AG08396 (cell line): Measurements from ENCODE around the gene PRG3.

ENCODE experiments used
- DNase-seq: peaks from one replicate; pipeline ENCODE4 v3.0.0; 2012; ENCODE audit warnings: low spot score, mixed read lengths

PRG3 gene, protein sequence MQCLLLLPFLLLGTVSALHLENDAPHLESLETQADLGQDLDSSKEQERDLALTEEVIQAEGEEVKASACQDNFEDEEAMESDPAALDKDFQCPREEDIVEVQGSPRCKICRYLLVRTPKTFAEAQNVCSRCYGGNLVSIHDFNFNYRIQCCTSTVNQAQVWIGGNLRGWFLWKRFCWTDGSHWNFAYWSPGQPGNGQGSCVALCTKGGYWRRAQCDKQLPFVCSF

DNA sequence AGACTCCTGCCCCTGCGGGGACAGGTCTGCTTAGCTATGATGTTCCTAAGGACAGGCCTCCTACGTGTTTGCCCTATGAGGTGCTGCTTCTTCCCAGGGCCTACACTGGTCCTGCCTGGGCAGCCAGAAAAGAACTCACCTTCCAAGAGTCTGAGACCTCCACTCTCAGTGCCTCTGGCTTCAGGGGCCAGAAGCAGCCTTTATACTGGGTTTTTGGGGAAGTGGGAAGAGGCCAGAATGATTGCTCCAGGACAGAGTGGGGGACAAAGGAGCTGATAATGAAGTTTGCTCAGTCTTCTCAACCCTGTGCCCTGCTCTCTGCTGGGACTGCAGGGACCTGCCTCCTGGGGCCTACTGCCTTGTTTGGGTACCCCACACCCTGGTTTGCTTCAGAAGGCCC lies at the start of gene PRG3:
PRG3 (minus strand) TSS at position 176 of the 400 bp plus-strand sequence. CDS start 442 bp downstream, outside the sequence.
- no peak for DNase-seq

DNA sequence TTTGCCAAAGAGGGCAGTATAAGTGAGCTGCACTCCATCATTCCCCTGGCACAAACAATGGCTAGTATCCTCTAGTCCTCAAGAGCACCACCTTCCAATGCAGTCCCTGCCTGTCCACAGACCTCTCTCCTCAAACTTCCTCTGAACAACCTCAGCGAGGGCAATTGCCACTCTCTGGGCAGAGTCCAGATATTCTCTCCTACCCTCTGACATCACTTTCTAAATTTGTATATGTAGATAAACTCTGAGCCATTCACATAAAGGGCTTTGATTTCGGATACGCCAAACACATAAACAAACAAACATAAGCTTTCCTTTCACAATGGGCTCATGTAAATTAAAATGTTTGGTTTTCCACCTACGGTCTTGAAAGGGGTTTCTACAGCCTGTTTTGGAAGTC lies 49.0 kb upstream of the PRG3 start:
- DNase-seq = no peak

DNA sequence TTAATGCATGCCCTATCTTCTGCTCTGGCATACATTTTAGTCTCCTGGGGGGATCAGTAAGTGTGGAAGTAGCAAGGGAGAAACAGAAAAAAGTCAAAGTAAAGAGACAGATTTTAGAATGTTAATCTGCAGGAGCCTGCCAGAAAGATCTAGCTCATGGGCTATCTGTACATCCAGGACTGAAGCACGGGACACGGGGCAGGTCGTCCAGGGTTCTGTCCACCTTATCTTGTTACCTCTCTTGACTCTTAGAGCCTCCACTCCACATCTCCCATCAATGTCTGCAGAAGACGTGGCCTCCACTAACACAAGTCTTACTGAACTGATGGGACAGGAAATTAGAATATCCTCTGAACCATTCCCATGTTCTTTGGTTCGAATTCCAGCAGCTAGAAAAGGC lies 47.7 kb upstream of the PRG3 start:
- no peak for DNase-seq

DNA sequence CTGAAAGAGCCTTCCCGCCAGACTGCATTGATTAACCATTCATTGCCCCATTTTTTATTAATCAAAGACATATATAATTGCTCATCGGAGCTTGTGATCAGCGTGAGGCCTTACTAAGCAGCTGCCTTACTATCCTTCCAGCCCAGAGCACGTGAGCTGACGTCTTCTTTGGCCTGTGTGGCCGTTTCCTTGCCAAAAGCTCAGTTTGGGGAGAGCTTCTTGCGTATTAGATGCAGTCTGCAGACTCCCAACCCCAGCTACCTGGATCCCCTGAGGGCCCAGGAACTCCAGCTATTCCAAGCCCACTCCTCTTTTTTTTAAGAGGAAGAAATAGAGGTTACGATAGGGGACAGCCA lies 46.8 kb upstream of the PRG3 start:
- peak; percentile 50 for DNase-seq

DNA sequence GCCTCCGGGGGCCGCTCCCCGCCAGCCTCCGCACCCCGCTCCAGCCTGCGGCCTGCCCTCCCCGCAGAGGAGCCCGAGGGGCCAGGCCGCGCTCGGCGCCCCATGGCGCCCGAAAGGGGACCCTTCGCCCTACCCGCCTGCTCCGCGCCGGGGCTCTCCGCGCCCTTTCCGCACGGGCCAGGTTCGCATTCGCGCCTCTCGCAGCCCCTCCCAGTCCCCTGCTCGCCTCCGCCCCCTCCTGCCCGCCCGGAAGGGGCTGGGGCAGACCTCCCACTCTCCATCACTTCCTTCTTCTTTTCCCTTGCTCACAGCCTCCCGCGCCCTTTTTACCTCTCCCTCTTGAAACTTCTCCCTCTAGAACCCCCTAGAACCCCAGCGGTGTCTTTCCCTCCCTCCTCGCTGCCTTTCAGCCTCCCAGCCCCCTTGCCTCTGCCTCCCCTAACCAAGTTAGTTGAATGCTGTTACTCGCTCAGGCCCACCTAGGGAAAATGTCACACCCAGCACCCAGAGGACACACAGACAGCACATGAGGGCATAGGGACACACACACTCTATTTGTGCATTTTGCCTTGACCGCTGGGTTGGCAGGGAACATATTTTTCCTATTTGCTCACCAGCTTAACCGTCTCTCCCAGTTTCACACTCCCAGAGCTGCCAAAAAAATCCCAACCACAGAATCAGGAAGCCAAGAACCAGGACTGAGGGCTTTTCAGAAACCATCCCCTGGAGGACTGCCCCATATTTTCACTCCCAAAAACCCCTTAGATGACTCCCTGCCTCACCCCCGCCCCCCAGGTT lies 46.2 kb upstream of the PRG3 start, which contains the start of gene SLC43A3:
SLC43A3 (minus strand) TSS at position 193 of the 798 bp plus-strand sequence. CDS start 949 bp downstream, outside the sequence.
- DNase-seq = peak; percentile 75

DNA sequence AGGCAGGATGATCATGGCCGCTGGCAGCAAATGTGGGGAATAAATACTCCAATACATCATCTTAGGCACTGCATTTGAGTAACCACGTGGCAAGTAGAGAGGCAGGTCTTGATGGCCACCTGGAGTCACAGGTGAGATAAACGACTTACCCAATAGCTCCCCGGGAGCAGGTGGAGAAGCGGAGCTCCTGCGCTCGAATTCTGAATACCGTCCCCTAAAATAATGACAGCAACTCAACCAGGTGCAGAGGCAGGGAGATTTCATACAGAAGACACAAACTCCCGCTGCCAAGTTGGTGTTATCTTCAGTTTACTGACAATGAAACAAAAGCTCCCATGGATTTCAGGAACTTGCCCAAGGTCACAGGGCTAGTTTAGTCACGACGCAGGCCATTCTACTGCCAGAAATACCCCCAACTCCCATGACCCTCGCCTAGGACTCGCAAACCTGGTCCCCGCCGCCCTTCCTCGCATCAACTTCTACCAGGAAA lies 45.5 kb upstream of the PRG3 start:
- DNase-seq = no peak

DNA sequence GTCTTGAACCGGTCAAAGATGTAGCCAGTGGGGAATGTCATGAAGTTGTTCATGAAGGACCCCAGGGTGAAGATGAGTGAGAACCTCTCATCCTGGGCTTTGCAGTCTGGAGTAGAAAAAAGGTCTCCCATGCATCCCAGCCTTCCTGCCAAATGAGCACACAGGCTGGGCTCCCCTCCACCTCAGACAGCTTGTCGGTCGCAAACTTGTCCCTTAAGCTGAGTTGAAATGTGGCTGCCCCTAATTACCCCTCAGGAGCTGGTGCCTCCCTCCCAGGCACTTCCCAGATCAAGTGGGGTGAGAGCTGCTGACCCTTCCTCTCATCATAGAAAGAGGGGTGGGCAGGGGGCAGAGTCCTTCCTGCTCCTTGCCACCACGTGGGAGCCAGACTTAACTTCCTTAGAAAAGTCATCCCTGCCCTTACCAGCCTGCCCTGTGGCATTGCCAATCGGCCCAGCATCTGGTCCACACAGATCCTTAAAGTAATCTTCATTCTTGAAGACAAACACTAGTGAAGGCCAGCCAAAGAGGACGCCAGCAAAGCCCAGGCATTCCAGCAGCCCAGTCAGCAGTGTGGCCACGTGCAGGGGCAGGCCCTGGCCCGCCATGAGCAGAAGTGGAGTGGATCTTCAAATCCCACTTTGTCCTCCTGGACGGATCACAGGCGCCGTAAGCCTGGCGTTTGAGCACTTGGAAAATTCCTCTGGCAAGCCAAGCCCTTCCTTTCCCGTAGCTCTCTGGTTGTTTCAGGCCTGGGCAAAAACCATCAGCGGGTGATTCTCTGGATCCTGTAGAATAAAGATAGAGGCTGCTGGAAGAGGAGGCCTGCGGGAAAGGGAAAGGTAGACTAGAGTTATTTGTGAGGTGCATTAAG lies 44.9 kb upstream of the PRG3 start:
- DNase-seq = peak; percentile 40

DNA sequence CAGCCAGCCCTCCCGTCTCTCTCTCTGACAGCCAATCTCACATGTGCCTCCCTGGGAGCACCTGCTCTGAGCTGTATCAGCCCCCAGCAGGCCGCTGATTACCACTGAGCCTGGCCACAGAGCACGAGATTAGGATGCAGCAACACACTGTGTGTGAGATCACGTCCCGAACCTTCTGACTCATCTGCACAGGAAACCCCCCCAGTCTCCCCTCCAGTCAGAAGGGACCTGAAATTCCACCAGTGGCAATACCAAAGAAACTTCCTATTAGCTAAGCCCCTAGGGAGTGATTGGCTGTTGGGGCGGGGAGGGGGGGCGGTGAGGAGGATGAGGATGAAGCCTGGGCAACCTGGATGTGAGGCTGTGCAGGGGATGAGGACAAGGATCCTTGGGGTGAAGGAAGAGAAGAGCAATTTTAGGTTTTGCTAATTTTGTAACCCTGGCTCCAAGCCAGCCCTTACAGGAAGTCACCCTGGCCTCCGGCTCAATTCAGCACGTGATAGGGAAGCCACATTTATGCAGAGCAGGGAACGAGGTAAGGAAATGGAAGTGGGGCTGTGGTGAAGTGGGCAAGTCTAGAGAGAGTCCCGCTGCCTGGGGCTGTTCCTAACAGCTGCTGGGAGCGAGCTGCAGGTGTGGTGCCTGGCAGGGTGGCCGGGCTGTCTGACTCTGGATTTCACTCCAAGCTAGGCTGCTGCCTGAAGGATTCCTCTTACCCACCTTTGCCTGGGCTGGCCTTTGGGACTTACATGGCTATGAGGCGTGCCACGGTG lies 44.0 kb upstream of the PRG3 start:
- DNase-seq = peak; percentile 52

DNA sequence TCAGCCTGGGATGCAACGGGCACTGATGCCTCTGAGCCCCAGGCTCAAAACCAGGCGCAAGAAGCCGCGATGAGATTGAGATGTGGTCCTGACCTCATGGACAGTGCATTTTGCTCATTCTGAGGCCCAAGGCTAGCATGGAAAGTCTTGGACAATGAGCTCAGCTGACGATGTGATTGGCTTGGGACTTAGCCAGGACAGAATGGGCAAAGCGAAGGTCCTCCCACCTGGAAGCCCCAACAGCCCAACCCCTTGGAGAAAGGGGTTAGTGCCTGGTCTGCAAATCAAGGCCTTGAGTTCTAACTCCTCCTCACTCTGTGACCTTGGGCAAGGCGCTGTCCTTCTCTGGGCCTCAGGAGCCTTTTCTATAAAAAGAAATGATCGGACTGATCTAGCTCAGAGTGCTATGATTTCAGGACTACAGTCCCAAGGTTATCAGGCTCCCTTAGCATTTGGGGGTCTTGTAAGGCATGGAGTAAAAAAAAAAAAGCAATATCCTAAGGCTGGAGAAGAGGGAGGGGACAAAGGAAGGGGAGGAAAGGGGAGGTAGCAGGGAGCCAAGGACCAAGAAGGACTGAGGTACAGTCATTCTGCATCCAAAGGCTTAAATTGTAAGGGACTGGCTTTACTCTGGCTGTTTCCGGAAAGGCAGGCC lies 43.3 kb upstream of the PRG3 start:
- DNase-seq = no peak

DNA sequence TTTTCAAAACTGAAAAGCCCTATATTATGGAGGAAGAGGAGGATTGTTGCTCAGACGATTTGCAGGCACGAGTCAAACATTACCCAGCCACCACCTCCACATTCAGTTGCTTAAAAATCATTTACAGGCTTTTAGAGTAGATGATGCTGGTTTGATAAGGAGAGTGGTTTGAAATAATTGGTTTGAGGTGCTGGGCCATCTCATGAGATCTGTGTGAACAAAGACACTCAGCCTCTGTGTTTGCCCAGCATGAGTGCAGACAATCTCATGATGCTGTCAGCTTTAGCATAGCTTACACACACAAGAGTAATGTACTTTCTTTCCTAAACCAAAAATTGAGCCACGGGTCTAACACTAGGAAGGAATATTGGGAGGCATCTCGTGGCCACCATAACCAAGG lies 41.7 kb upstream of the PRG3 start:
- no peak for DNase-seq

DNA sequence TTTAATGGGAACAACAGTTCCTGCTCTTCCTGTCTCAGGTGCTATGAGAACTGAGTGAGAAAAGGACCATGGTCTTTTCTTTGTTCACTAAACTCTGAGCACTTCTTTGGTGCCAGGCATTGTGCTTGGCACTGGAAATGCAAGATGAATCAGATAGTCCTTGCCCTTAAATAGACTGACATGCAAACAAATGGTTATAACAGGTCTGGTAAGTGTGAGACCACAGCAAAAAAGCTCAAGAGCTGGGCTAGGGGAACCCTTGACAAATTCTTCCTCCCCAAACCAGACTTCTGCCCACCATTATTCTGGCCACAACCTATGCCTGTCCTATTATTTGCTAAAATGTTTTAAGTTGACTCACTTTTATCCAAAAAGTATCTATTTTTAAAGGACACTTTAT lies 40.9 kb upstream of the PRG3 start:
- no peak for DNase-seq

DNA sequence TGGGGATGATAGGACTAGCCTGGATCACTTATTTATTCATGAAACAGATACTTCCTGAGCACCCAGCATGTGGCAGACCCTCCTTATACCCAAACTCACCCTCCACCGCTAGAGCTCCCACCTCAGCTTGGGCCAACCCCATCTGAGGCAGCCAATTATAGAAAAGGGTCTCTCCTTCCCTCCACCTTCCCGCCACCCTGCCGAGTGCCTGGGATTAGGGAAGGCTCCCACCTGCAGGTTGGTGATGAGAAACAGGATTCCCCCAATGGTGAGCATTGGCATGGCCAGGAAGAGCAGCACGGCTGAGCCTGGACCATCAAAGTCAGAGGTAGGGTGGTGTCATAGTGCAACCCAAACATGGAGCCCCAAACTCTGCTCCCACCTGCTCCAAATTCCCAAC lies 40.1 kb upstream of the PRG3 start:
- DNase-seq = no peak

DNA sequence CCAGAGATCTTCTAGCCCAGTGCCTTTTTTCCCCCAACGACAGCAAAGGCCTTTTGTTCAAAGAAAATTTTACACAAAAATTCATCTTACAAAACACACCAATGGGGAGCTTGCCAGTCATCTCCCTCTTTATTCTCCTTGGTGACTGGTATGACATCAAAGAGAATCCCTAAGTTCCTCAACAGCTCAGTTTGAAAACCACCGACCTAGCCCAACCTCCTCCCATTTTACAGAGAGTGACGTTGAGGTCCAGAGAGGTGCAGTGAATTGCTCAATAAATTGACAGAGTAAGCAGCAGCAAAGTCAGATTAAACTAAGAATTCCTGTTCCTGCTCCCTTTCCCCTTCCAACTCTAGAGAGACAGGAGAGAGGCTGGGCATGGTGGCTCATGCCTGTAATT lies 38.2 kb upstream of the PRG3 start:
- DNase-seq = no peak

DNA sequence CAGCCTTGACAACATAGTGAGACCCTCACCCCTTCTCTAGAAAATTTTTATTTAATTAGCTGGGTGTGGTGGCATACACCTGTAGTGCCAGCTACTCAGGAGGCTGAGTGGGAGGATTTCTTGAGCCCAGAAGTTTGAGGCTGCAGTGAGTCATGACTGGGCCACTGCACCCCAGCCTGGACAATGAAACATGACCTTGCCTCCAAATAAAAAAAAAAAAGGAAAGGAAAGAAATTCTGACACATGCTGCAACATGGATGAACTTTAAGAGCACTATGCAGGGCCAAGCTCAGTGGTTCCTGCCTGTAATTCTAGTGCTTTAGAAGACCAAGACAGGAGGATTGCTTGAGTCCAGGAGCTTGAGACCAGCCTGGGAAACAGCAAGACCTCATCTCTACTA lies 37.2 kb upstream of the PRG3 start:
- no peak for DNase-seq

DNA sequence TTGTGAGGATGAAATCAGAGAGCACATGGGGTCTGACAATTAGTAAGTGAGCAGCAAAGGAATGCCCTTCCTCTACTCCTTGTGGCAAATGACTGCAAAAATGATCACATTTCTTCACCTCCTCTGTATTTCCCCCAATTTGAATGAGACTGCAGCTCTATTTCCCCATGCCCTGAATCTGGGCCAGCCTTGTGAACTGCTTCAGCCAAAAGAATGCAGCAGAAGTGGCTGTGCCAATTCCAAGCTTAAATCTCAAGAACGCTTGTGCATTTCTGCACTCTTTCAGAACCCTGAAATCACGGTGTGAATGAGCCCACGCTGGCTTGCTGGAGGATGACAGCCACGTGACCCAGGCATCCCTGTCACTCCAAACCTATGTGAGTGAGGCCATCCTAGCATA lies 36.1 kb upstream of the PRG3 start:
- peak; percentile 47 for DNase-seq

DNA sequence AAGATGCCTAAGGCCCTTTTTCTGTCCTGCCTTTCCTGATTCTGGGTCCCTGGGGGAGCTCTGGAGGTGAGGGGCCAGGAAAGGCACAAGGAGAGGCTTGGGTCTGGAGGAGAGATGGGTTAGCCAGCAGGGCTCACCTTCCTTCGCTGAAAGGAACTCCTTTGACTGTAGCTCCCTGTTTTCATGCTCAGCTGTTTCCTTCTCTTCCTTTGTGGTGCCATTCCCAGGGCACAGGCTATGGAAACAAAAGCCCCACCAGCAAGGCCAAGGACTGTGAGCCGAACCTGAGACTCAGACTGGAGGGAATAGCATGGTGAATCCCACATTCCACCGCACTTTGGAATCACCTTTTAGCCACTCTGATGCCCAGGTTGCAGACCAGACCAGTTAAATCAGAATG lies 35.5 kb upstream of the PRG3 start:
- DNase-seq = no peak

DNA sequence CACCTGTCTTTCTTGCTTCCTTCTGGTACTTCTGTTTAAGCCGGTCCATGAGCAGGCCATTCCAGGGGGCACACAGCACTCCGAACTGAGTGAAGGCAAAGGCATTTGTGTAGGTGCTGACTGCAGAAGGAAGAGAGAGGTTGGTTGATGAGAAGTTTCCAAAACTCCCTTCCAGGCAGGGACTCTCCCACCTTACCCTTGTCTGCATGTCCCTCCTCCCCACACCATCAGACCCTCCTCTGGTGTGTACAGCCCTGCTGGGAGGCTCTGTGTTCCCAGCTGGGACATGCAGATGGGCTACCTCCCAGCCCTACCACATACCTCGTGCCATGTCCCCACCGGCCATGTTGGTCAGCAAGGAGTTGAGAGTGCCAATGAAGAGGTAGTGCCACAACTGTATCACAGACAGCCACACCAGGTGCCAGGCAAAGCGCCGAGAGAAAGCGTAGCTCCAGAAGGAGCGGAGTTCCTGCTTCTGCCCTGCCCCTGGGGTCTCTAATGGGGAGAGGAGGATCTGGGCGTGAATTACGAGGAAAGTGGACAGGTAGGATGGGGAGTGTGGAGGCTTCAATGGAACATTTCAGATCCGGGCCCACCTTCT lies 33.8 kb upstream of the PRG3 start:
- DNase-seq = no peak

DNA sequence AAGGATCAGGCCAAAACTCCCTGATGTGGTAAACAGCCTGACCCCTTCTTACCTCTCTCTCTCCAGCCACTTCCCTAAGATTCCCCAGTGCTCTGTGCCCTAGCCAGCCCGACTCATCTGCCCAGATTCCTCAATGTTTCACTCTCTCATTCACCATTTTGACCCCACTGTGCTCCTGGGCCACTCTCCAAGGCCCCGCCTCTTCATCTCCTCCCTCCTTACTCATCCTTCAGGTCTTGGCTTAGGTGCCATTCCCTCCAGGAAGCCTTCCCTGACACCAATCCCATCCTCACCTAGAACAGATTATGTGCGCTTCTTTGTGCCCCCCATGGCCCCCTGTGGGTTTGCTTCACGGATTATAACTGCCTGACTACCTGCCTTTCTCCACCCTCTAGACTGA lies 32.7 kb upstream of the PRG3 start:
- DNase-seq = no peak

DNA sequence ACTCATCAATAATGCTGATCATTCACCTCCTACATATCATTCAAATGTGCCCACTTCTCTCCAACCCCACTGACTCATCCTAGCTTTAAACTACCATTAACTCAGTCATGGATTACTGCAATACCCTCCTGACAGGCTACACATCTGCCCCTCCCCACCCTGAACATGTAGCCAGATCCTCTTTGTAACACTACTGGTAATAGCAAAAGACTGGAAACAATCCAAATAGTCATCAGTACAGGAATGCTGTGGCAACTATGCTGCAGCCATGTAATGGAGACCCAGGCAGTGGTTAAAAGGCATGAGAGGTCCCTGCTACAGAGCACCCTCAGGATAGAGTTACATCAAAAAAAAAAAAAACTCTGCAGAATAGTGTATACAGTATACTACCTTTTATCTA lies 29.3 kb upstream of the PRG3 start:
- DNase-seq = peak; percentile 51

DNA sequence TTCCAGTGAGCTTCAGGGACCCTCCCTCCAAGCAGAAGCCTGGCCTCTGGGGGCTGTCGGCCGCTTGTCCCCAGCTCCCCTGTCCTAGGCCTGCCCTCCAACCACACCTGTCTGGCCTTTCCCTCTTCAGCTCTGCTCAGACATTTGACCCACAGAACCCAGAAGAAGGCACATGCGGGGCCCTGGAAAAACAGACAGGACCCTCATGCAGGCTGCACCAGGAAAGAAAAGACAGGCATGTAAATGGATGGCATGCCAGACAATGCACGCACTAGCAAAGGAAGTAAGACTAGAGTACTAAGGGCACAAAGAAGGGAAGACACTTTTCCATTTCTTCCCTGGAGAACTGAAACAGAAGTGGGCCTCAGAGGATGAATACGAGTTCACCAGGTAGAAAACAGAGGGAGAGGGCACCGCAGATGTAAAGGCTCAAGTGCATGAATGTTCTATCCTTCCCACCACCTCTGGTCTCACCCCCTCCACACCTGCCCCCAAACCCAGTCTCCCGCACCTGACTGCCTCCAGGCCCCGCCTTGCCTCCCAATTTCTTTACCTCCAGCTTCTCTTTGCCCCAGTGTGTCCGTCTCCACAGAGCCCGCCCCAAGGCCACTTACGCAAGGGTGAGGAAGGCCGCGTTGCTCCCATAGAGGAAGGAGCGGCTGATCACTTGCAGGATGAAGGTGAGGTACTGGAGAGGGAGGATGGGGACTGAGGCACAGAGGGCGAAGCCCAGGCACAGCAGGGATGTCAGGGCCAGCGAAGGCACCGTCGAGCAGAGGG lies 28.6 kb upstream of the PRG3 start:
- no peak for DNase-seq
